BE2C (cell line): ENCODE data around the gene FSD1L. TPM values are rescaled to one million over a fixed set of nuclear protein-coding genes. Genes with fewer than 3 reads are reported as not detected.

ENCODE experiments used
- DNase-seq: peaks from one replicate; pipeline ENCODE4 v3.0.0-alpha.2; 2020
- H3K27me3 ChIP-seq: fragments of 250-450 bp; sonication (Bioruptor Pico); 2 replicates; pipeline ENCODE4 v1.5.1; 2020; ENCODE audit warnings: mild to moderate bottlenecking
- H3K36me3 ChIP-seq: fragments of 250-450 bp; sonication (Bioruptor Pico); 2 replicates; pipeline ENCODE4 v1.5.1; 2020; ENCODE audit warnings: mild to moderate bottlenecking
- H3K4me1 ChIP-seq: fragments of 250-450 bp; sonication (Bioruptor Pico); 2 replicates; pipeline ENCODE4 v1.5.1; 2020
- H3K4me3 ChIP-seq: 2 replicates; pipeline ENCODE4 v1.5.1; 2011; ENCODE audit warnings: low read depth, low read length
- H3K9me3 ChIP-seq: fragments of 250-450 bp; sonication (Bioruptor Pico); 2 replicates; pipeline ENCODE4 v1.5.1; 2020
- polyA plus RNA-seq: library from polyadenylated mRNA; unstranded; fragments of >200 nt; gene quantifications from one replicate; pipeline ENCODE4 v1.2.1, GENCODE V29; 2012; ENCODE audit warnings: low read depth, missing spikeins; ENCODE audit not compliant: insufficient read length, insufficient read depth
- TF ChIP-seq, protein P1 (sequence below): IDR thresholded peaks from 2 replicates; pipeline ENCODE4 v1.5.1; 2012; ENCODE audit warnings: mild to moderate bottlenecking, low read depth, low read length

Gene FSD1L
- 2.3 TPM for polyA plus RNA-seq

DNA sequence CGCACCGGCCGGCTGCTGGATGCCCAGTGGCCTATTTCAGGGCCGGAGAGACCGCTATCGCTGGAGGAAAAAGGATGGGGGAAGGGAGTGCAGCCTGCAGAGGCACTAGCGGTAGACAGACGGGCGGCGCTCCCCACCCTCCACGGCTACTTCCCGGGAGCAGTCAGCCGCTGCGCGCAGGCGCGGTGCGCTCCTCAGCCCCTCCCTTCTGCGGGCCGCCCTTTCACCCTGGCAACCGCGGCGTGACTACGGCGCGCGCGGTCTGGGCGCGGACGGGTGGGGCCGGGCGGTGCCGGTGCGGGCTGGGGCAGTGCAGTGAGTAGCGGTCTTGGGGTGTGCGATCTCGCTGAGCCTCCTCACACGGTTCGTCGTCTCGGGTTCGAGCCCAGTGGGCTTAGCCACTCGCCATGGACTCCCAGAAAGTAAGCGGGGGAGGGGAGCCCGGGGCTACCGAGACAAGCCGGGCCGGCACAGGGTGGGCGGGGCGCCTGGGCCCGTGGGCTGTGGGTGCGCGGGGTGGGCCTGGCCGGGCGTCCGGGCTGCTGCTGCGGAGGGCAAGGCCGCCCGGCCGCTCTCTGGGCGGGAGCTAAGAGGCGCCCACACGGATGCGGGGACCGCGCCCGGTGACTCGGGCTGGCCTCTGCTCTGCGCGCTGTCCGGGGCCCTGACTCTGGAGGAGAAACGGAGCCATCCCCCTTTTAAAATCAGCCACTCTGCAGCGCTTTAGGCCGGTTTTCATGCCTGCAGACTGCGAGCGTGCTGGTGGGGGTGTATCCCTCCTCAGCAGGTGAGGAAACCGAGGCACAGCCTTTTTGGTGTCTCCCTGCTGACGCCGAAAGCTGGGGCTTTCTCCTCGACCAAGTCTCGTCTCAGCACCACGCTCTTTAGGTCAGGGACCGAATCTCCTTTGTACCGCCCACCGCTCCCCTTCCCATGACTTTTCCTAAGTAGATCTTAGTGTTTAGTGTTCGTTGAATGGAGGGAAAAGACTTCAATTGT, at the start of gene FSD1L:
Gene FSD1L (plus strand): TSS at position 221 of the 999 bp plus-strand sequence. CDS start 187 bp downstream, at position 408.
- no peaks in the 10 kb centered on the region for H3K36me3 ChIP-seq
- no peaks in the 10 kb centered on the region for H3K27me3 ChIP-seq
- peak; percentile 96 for DNase-seq
- peak within 1 kb of the TSS; percentile 84 for H3K4me3 ChIP-seq
- TF ChIP-seq, protein P1, sequence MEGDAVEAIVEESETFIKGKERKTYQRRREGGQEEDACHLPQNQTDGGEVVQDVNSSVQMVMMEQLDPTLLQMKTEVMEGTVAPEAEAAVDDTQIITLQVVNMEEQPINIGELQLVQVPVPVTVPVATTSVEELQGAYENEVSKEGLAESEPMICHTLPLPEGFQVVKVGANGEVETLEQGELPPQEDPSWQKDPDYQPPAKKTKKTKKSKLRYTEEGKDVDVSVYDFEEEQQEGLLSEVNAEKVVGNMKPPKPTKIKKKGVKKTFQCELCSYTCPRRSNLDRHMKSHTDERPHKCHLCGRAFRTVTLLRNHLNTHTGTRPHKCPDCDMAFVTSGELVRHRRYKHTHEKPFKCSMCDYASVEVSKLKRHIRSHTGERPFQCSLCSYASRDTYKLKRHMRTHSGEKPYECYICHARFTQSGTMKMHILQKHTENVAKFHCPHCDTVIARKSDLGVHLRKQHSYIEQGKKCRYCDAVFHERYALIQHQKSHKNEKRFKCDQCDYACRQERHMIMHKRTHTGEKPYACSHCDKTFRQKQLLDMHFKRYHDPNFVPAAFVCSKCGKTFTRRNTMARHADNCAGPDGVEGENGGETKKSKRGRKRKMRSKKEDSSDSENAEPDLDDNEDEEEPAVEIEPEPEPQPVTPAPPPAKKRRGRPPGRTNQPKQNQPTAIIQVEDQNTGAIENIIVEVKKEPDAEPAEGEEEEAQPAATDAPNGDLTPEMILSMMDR = peak; percentile 36; the same call in 1 of the 2 replicates
- H3K4me1 ChIP-seq = no peaks in the 10 kb centered on the region; the same call in 1 of the 2 replicates
- no peaks in the 10 kb centered on the region for H3K9me3 ChIP-seq

DNA sequence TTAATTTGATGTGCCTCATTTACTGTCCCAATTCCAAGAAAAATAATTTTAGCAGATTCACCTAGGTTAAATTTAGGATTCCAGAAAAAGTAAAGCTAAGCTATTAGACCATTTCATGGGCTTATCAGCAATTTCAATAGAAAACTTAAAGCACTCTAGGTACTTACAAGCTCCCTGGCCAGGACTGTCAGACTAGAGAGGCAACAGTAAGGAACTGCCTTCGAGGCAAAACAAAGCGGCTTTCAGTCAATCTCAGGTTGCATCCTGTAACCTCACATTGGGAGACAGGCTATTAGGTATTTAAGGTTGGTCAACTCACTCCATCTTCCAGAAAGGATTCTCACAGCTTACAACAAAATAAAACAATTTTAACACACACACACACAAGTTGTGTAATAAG, 48.7 kb upstream of the FSD1L start:
- no peak overlapping the region for H3K4me3 ChIP-seq
- DNase-seq = no peak
- no peaks in the 10 kb centered on the region; the same call in 1 of the 2 replicates for H3K27me3 ChIP-seq
- no peaks in the 10 kb centered on the region for H3K36me3 ChIP-seq
- no peaks in the 10 kb centered on the region for H3K4me1 ChIP-seq
- no peaks in the 10 kb centered on the region for H3K9me3 ChIP-seq
- TF ChIP-seq, protein P1 = no peak

DNA sequence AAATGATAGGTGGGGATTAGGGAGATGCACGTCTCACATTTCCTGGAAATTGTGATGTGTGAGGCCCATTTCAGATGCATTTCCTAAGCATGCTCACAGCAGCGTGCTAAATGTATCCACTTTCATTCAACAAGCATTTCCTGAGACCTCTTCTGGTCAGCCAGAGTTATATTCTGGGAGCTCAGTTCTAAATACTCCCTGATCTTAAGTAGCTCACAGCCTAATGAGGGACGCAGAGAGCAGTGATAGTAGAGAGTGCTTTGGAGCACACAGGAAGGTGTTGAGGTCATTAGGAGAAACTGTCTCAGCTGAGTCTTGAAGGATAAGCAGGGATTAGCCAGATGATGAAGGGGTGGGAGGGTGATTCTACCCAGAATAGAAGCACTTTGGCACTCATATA, 46.2 kb upstream of the FSD1L start:
- TF ChIP-seq, protein P1 = peak; percentile 4; the same call in 1 of the 2 replicates
- no peaks in the 10 kb centered on the region; the same call in none of the 2 replicates for H3K27me3 ChIP-seq
- no peaks in the 10 kb centered on the region for H3K4me1 ChIP-seq
- H3K4me3 ChIP-seq = no peak overlapping the region
- no peaks in the 10 kb centered on the region for H3K9me3 ChIP-seq
- H3K36me3 ChIP-seq = no peaks in the 10 kb centered on the region
- no peak for DNase-seq

DNA sequence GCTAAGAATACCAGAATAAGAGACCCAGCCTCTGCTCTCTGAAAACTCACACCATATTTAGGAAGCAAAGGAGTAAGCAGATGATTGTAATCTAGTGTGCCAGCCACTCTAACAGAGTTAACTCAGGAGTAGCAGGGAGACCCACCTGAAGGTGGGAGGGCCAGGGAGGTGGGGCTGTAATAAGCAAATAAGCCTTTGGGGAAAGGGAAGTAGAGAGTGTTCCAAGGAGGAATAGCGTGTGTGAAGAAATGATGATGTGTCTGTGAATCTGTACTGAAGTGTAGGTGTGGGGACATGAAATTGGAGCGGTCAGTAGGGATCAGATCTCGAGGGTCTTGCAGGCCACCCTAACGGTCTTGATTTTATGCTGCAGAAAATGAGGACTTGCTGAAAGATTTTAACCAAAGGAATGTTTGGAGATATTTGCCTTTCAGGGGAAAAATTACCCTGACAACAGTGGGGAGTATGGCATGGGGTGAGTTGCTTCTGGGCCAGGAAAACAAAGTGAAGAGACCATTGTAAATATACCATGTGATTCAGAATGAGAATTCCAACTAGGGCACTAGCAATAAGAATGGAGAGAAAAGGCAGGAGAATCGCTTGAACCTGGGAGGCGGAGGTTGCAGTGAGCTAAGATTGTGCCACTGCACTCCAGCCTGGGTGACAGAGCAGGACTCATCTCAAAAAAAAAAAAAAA, 44.1 kb upstream of the FSD1L start:
- no peak for DNase-seq
- H3K4me3 ChIP-seq = no peak overlapping the region
- no peaks in the 10 kb centered on the region; the same call in none of the 2 replicates for H3K27me3 ChIP-seq
- no peaks in the 10 kb centered on the region for H3K36me3 ChIP-seq
- H3K4me1 ChIP-seq = no peaks in the 10 kb centered on the region
- H3K9me3 ChIP-seq = no peaks in the 10 kb centered on the region
- TF ChIP-seq, protein P1 = no peak

DNA sequence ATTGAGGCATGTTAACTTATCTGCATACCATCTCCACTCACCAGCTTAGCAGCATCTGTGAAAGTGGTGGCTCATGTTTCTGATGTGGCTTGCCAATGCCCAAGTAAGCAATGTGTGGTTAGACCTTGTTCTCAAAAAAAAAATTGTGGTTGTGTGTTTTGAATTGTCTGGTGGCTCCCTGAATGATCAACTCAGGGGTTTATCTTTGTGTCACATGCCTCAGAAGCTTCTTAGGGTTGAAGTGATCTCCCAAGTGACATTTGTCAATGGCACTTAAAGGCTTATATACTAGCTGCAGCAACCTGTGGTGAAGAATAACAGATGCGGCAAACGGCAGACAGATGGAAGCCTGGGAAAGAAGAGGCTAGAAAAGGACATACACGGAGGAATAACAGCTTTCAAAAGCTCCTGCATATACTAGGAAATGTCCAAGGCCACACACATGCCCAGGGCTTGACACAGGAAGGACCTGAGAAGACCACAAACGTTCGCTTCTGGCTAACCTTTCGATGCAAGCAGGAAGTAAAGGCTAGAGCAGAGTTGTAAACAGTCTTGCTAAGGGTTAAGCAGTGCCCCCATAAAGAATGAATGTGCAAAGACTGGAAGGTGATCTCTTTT, 42.2 kb upstream of the FSD1L start:
- Histone ChIP-seq H3K4me3 (no peak overlapping the region), H3K36me3 (no peaks in the 10 kb centered on the region), H3K27me3 (no peaks in the 10 kb centered on the region; the same call in none of the 2 replicates), H3K9me3 (no peaks in the 10 kb centered on the region), H3K4me1 (no peaks in the 10 kb centered on the region)
- DNase-seq = no peak
- TF ChIP-seq, protein P1 = no peak
